PC-9 (cell line): Measurements from ENCODE around the gene PROK1. TPM values are rescaled to one million over a fixed set of nuclear protein-coding genes. Genes with fewer than 3 reads are reported as not detected.

ENCODE experiments used
- BruUV-seq: library from RNA; stranded (reverse); fragments of 400-500 nt; replicated peaks from 2 replicates; lab custom pipeline; 2021; lab: Mats Ljungman, UMichigan
- CTCF ChIA-PET: fragments of 300-600 bp; sonication (Branson Sonifier 250); formaldehyde crosslinking; loops from one replicate; lab custom pipeline; 2022; ENCODE audit warnings: antibody characterized with exemption; lab: Charles Lee
- POLR2A ChIA-PET: fragments of 300-600 bp; sonication (Branson Sonifier 250); formaldehyde crosslinking; loops from one replicate; lab custom pipeline; 2022; ENCODE audit warnings: antibody characterized with exemption; ENCODE audit not compliant: unreplicated experiment; lab: Charles Lee
- DNase-seq, 2 experiments: peaks; one replicate each; pipeline versions ENCODE4 v3.0.0 to v3.0.0-alpha.2; 2015 to 2022; ENCODE audit warnings: mixed read lengths in 1 of 2
- H2AFZ ChIP-seq: fragments of 200-600 bp; sonication (generic); 2 replicates; pipeline ENCODE4 v1.8.1; 2017; ENCODE audit warnings: antibody characterized with exemption
- H3F3A ChIP-seq: fragments of 200-600 bp; sonication (generic); 2 replicates; pipeline ENCODE4 v1.8.1; 2017; ENCODE audit warnings: antibody characterized with exemption, mild to moderate bottlenecking, low read depth; ENCODE audit not compliant: insufficient read depth
- H3K27ac ChIP-seq: fragments of 200-600 bp; sonication (generic); 2 replicates; pipeline ENCODE4 v1.6.1; 2016; ENCODE audit warnings: mixed run types
- H3K27me3 ChIP-seq: fragments of 200-600 bp; sonication (generic); 2 replicates; pipeline ENCODE4 v1.6.1; 2016; ENCODE audit warnings: low read depth, mixed run types; ENCODE audit not compliant: insufficient read depth
- H3K36me3 ChIP-seq: fragments of 200-600 bp; sonication (generic); 2 replicates; pipeline ENCODE4 v1.6.1; 2016; ENCODE audit warnings: low read depth, mixed run types
- H3K4me1 ChIP-seq: fragments of 200-600 bp; sonication (generic); replicated peaks from 2 replicates; pipeline ENCODE4 v1.6.1; 2016; ENCODE audit warnings: mixed run types; ENCODE audit not compliant: insufficient read depth
- H3K4me2 ChIP-seq: fragments of 200-600 bp; sonication (generic); 2 replicates; pipeline ENCODE4 v1.6.1; 2017; ENCODE audit warnings: mixed run types
- H3K4me3 ChIP-seq: fragments of 200-600 bp; sonication (generic); 2 replicates; pipeline ENCODE4 v1.6.1; 2016; ENCODE audit warnings: mixed run types
- H3K79me2 ChIP-seq: fragments of 200-600 bp; sonication (generic); 2 replicates; pipeline ENCODE4 v1.6.1; 2017; ENCODE audit warnings: low read depth, mixed run types
- H3K9me2 ChIP-seq: fragments of 200-600 bp; sonication (generic); 2 replicates; pipeline ENCODE4 v1.8.1; 2017; ENCODE audit warnings: mild to moderate bottlenecking; ENCODE audit not compliant: insufficient read depth
- H3K9me3 ChIP-seq: fragments of 200-600 bp; sonication (generic); 2 replicates; pipeline ENCODE4 v1.8.1; 2016; ENCODE audit warnings: low read depth; ENCODE audit not compliant: insufficient read depth
- H4K20me1 ChIP-seq: fragments of 200-600 bp; sonication (generic); 2 replicates; pipeline ENCODE4 v1.8.1; 2017; ENCODE audit not compliant: insufficient read depth
- EZH2 ChIP-seq: fragments of 200-600 bp; sonication (generic); IDR thresholded peaks from 2 replicates; pipeline ENCODE4 v1.8.0; 2017; ENCODE audit warnings: antibody characterized with exemption, low read depth
- intact Hi-C: fragments of 100-400 bp; cut with micrococcal nuclease; formaldehyde crosslinking; loops from one replicate; pipeline ENCODE4 v1.10.0; 2022; ENCODE audit not compliant: unreplicated experiment
- total RNA-seq: library from RNA; stranded (reverse); gene quantifications from 2 replicates; pipeline ENCODE4 v1.2.3, GENCODE V29; 2021
- TF ChIP-seq, protein P1 (sequence below): fragments of 200-600 bp; sonication (generic); conservative IDR thresholded peaks from 2 replicates; pipeline ENCODE4 v1.6.1; 2017; ENCODE audit warnings: mixed run types, antibody characterized with exemption, mild to moderate bottlenecking, moderate library complexity

The PROK1 gene
- total RNA-seq, 1 experiment from 2014 or later: not detected

DNA sequence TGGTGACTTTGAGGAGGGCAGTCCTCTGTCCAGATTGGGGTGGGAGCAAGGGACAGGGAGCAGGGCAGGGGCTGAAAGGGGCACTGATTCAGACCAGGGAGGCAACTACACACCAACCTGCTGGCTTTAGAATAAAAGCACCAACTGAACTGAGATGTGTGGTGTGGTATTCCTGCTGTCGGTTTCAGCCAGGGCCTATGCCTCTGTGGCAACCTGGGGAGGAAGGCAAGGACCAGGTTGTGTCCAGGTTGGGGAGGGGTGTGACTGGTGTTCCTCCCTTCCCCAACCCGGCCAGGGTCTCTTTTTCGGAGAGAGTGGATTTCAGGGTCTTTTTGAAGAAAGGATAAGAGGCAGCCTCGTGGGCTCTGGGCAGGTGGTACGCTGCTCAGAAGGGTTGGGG is 6.3 kb downstream of the PROK1 start:
- no peak for TF ChIP-seq EZH2
- TF ChIP-seq, protein P1, sequence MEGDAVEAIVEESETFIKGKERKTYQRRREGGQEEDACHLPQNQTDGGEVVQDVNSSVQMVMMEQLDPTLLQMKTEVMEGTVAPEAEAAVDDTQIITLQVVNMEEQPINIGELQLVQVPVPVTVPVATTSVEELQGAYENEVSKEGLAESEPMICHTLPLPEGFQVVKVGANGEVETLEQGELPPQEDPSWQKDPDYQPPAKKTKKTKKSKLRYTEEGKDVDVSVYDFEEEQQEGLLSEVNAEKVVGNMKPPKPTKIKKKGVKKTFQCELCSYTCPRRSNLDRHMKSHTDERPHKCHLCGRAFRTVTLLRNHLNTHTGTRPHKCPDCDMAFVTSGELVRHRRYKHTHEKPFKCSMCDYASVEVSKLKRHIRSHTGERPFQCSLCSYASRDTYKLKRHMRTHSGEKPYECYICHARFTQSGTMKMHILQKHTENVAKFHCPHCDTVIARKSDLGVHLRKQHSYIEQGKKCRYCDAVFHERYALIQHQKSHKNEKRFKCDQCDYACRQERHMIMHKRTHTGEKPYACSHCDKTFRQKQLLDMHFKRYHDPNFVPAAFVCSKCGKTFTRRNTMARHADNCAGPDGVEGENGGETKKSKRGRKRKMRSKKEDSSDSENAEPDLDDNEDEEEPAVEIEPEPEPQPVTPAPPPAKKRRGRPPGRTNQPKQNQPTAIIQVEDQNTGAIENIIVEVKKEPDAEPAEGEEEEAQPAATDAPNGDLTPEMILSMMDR: no peak
- Histone ChIP-seq H3K79me2 (no peaks in the 10 kb centered on the region), H4K20me1 (no peaks in the 10 kb centered on the region), H3K27me3 (peaks cover 14% of the 10 kb centered on the region), H3K9me3 (no peaks in the 10 kb centered on the region), H3K4me1 (no peaks in the 10 kb centered on the region), H3K27ac (no peak overlapping the region), H3K36me3 (no peaks in the 10 kb centered on the region), H3K4me2 (no peak overlapping the region), H3K9me2 (no peaks in the 10 kb centered on the region), H3K4me3 (no peak overlapping the region), H3F3A (peaks cover 4% of the 10 kb centered on the region; the same call in 1 of the 2 replicates), H2AFZ (no peak overlapping the region)
- intact Hi-C loops: no loop called here
- ChIA-PET POLR2A (no interaction called here), CTCF (no interaction called here)
- BruUV-seq: no TSS peak
- no peak for DNase-seq

DNA sequence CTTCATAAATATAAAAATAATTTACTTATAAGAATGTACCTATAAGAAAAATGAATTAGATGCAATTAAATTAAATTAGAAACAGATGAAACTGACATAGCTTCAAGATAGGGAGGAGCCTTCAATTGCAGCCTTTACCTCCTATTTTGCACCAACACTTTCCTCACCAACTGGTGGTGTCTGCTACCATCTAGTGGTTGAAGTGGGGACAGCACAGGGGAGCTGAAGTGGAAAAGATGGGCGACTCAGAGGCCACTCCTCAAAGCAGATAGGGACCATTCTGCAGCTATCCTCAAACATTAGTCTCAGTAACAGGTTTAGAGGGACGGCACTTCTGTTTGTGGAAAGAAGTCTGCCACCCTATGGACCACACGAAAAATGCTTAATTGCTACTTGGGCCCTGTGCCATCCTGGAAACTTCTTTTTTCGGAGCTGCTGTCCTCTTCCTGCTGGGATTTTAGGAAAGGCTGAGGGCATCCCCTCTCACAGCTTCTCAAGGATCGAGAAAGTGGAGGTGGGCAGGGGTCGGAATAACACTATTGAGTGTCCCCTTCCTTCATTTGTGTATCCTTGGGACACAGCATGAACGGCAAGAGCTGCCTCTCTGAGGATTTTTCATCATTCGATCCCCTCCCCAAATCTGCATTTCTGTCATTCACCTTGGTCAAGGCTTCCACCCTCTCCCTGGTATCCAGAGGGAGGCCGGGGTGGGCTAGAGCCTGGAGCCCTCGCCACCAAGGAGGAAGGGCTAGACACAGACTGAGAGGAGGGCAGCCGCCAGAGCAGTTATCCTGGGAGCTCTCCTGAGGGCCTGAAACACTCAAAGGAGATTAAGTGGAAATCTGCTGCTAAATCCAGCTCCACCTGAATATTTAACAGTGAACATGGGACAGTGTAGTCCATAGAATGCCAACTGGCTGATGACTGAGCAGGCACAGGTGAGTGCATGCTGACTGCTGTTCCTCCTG is 9.6 kb downstream of the PROK1 start:
- no TSS peak for BruUV-seq
- Histone ChIP-seq H4K20me1 (no peaks in the 10 kb centered on the region), H3K4me1 (peaks cover 30% of the 10 kb centered on the region), H3K4me3 (no peak overlapping the region), H3K36me3 (no peaks in the 10 kb centered on the region), H3K27me3 (no peaks in the 10 kb centered on the region), H3K27ac (no peak overlapping the region), H3K9me2 (no peaks in the 10 kb centered on the region), H3F3A (peaks cover 28% of the 10 kb centered on the region), H3K9me3 (no peaks in the 10 kb centered on the region), H2AFZ (no peak overlapping the region), H3K4me2 (no peak overlapping the region), H3K79me2 (no peaks in the 10 kb centered on the region)
- ChIA-PET CTCF (interaction anchor here (0.5 to 2.1 kb wide), 23 partner anchors 9 to 431 kb away, joined by 3 to 25 read pairs (median 4); partner anchors contain the start of genes KCNC4, PROK1 and RBM15), POLR2A (interaction anchor here (0.6 kb wide), 3 partner anchors 51 to 431 kb away, joined by 4 to 17 read pairs (median 8); no protein-coding TSS in a partner anchor)
- DNase-seq: peak; percentile 80
- intact Hi-C loops: loop anchor here (1.0 to 5.0 kb wide), 8 partner anchors 36 to 433 kb away; partner anchors contain the start of gene RBM15
- TF ChIP-seq EZH2: no peak
- TF ChIP-seq, protein P1: peak; percentile 100

DNA sequence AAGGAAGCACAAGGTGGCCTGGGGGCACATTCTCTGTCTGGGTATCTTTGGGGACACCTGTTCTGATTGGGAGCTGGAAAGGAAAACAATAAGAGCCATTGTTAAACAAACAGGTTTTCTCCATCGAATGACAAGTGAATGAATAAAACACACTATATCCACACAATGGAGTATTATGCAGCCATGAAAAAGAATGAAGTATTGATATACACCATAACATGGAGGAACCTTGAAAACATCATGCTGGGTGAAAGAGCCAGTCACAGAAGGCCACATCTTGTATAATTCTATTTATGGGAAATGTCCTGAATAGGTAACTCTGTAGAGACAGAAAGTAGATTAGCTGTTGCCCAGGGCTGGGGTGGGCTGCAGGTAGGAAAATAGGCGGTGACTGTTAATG is 11.1 kb downstream of the PROK1 start:
- H3K36me3 ChIP-seq: no peaks in the 10 kb centered on the region
- intact Hi-C loops: loop anchor here (5.0 kb wide), 3 partner anchors 125 to 435 kb away; partner anchors contain the start of gene RBM15
- BruUV-seq: no TSS peak

More for the DNA sequence above, 11.1 kb downstream of the PROK1 start:
- H4K20me1 ChIP-seq: no peaks in the 10 kb centered on the region
- ChIA-PET POLR2A (no interaction called here), CTCF (no interaction called here)
- DNase-seq: no peak
- no peaks in the 10 kb centered on the region for H3K9me3 ChIP-seq
- H3F3A ChIP-seq: peaks cover 32% of the 10 kb centered on the region
- H3K9me2 ChIP-seq: no peaks in the 10 kb centered on the region
- peaks cover 30% of the 10 kb centered on the region for H3K4me1 ChIP-seq
- no peak overlapping the region for H3K27ac ChIP-seq
- H3K4me3 ChIP-seq: no peak overlapping the region
- no peaks in the 10 kb centered on the region for H3K79me2 ChIP-seq
- no peak overlapping the region for H3K4me2 ChIP-seq
- no peak overlapping the region for H2AFZ ChIP-seq
- no peaks in the 10 kb centered on the region for H3K27me3 ChIP-seq
- TF ChIP-seq EZH2: no peak
- TF ChIP-seq, protein P1: no peak
